ENCODE measurements around the gene RAD51D.

GRCh38 chr17:35048685-35049379 lies 70.8 kb downstream of the RAD51D start:
- TF ChIP-seq, protein P1, sequence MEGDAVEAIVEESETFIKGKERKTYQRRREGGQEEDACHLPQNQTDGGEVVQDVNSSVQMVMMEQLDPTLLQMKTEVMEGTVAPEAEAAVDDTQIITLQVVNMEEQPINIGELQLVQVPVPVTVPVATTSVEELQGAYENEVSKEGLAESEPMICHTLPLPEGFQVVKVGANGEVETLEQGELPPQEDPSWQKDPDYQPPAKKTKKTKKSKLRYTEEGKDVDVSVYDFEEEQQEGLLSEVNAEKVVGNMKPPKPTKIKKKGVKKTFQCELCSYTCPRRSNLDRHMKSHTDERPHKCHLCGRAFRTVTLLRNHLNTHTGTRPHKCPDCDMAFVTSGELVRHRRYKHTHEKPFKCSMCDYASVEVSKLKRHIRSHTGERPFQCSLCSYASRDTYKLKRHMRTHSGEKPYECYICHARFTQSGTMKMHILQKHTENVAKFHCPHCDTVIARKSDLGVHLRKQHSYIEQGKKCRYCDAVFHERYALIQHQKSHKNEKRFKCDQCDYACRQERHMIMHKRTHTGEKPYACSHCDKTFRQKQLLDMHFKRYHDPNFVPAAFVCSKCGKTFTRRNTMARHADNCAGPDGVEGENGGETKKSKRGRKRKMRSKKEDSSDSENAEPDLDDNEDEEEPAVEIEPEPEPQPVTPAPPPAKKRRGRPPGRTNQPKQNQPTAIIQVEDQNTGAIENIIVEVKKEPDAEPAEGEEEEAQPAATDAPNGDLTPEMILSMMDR (IDR thresholded peaks at IDR 0.05; ENCODE audit: low read depth, low read length): no peak
- TF ChIP-seq EZH2phosphoT487 (IDR thresholded peaks at IDR 0.05; ENCODE audit: low read depth): no peak

Data from OCI-LY3 (cell line).